ENCODE data around the gene NAXD.

NAXD gene

GRCh38 chr13:110574161-110574560 lies 41.2 kb upstream of the NAXD start:
- no peak for DNase-seq (ENCODE audit: low read depth)
- no peak overlapping the region for H3K4me3 ChIP-seq (ENCODE audit: low read depth, low read length)
- no peak for TF ChIP-seq CTCF (IDR thresholded peaks at IDR 0.05; ENCODE audit: low read depth, low read length, missing control alignments)

- peak; percentile 65 for DNase-seq (ENCODE audit: low read depth)
- H3K4me3 ChIP-seq (ENCODE audit: low read depth, low read length) = peak overlapping the region; percentile 33
These were observed 39.8 kb upstream of the NAXD start for GRCh38 chr13:110575322-110576069.

GRCh38 chr13:110576070-110576394 lies 39.3 kb upstream of the NAXD start:
- DNase-seq (ENCODE audit: low read depth) = no peak
- no peak overlapping the region for H3K4me3 ChIP-seq (ENCODE audit: low read depth, low read length)

More at GRCh38 chr13:110575322-110576069, 39.8 kb upstream of the NAXD start:
- TF ChIP-seq CTCF (IDR thresholded peaks at IDR 0.05; ENCODE audit: low read depth, low read length, missing control alignments) = no peak

GRCh38 chr13:110576736-110577476 lies 38.4 kb upstream of the NAXD start:
- no peak overlapping the region for H3K4me3 ChIP-seq (ENCODE audit: low read depth, low read length)
- no peak for DNase-seq (ENCODE audit: low read depth)
- no peak for TF ChIP-seq CTCF (IDR thresholded peaks at IDR 0.05; ENCODE audit: low read depth, low read length, missing control alignments)

More at GRCh38 chr13:110576070-110576394, 39.3 kb upstream of the NAXD start:
- TF ChIP-seq CTCF (IDR thresholded peaks at IDR 0.05; ENCODE audit: low read depth, low read length, missing control alignments) = no peak

- DNase-seq (ENCODE audit: low read depth) = no peak
- no peak for TF ChIP-seq CTCF (IDR thresholded peaks at IDR 0.05; ENCODE audit: low read depth, low read length, missing control alignments)
These were observed 37.0 kb upstream of the NAXD start for GRCh38 chr13:110578363-110578762.

GRCh38 chr13:110580800-110581199 lies 34.5 kb upstream of the NAXD start:
- no peak for TF ChIP-seq CTCF (IDR thresholded peaks at IDR 0.05; ENCODE audit: low read depth, low read length, missing control alignments)
- DNase-seq (ENCODE audit: low read depth) = no peak
- H3K4me3 ChIP-seq (ENCODE audit: low read depth, low read length) = no peak overlapping the region

More at GRCh38 chr13:110578363-110578762, 37.0 kb upstream of the NAXD start:
- no peak overlapping the region for H3K4me3 ChIP-seq (ENCODE audit: low read depth, low read length)

Data from GM12864 (cell line).